Activated CD4-positive, alpha-beta T cell treated with anti-CD3 and anti-CD28 coated beads for 36 hours (primary cell): Measurements from ENCODE around the gene DOCK10. TPM values are rescaled to one million over a fixed set of nuclear protein-coding genes. Genes with fewer than 3 reads are reported as not detected.

Experiments used
- ATAC-seq: fragments of 200-7000 bp; cut with Tn5 transposase; one replicate; pipeline ENCODE4 v1.10.0; 2021; ENCODE audit warnings: mild to moderate bottlenecking, moderate library complexity
- CTCF ChIA-PET: fragments of 350-600 bp; sonication (Branson Sonifier 250); formaldehyde crosslinking; loops from one replicate; lab custom pipeline; 2021; ENCODE audit warnings: antibody characterized with exemption; lab: Charles Lee
- POLR2A ChIA-PET: fragments of 350-600 bp; sonication (Branson Sonifier 250); formaldehyde crosslinking; loops from one replicate; lab custom pipeline; 2021; ENCODE audit warnings: antibody characterized with exemption, inconsistent platforms; lab: Charles Lee
- DNase-seq: peaks from one replicate; pipeline ENCODE4 v3.0.0-alpha.2; 2020
- H3K27ac Mint-ChIP-seq: one replicate; pipeline ENCODE4 v1.8.0; 2021; ENCODE audit warnings: mixed read lengths
- H3K27me3 Mint-ChIP-seq: one replicate; pipeline ENCODE4 v1.8.0; 2021; ENCODE audit warnings: mixed read lengths
- H3K36me3 Mint-ChIP-seq: one replicate; pipeline ENCODE4 v1.8.0; 2021; ENCODE audit warnings: low read depth, mixed read lengths
- H3K4me1 Mint-ChIP-seq: one replicate; pipeline ENCODE4 v1.8.0; 2021; ENCODE audit warnings: mixed read lengths
- H3K4me3 Mint-ChIP-seq: one replicate; pipeline ENCODE4 v1.8.0; 2021; ENCODE audit warnings: mild to moderate bottlenecking, moderate library complexity, mixed read lengths
- H3K9me3 Mint-ChIP-seq: one replicate; pipeline ENCODE4 v1.8.0; 2021; ENCODE audit warnings: low read depth, mixed read lengths
- intact Hi-C, 2 experiments: fragments of 100-400 bp; cut with DNase I in 1 of 2; cut with micrococcal nuclease in 1 of 2; formaldehyde crosslinking; loops; one replicate each; pipeline versions ENCODE4 v1.14.2 to v1.15.1; 2022 to 2024; cut with DNase I, micrococcal nuclease
- total RNA-seq, 2 experiments: library from RNA; stranded (reverse); gene quantifications; one replicate each; pipeline ENCODE4 v1.2.3, GENCODE V29; 2021

DOCK10 gene
- total RNA-seq, 2 experiments from 2014 or later = 177 to 196 TPM

DNA sequence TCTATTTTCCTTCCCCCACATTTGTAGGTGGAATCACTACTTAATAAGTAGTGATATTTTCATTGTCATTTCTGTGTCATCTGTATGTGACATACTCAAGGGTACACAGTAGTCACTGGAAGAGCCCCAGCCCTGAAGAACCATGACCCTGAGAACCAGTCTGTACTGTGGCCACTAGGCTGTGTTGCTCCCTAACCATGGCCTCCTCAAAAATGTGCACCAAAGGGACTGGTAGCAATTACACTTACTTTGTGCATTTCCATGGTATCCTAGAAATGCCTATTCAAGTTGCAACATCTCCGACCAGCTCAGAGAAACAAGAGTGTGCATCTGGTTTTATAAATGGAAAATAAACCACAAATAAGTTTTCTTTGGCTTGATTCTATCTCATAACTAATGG, 155.1 kb downstream of the DOCK10 start:
- ChIA-PET CTCF (no interaction called here), POLR2A (no interaction called here)
- H3K9me3 Mint-ChIP-seq = no peaks in the 10 kb centered on the region
- DNase-seq = peak; percentile 20
- peaks cover 62% of the 10 kb centered on the region for H3K4me1 Mint-ChIP-seq
- intact Hi-C loops = loop anchor here in 1 of 2 experiments (2.0 kb wide), 1 partner anchor 116 kb away; no protein-coding TSS in a partner anchor
- H3K27ac Mint-ChIP-seq = peak overlapping the region; percentile 32
- peaks cover 78% of the 10 kb centered on the region for H3K36me3 Mint-ChIP-seq
- H3K27me3 Mint-ChIP-seq = no peaks in the 10 kb centered on the region
- no peak for ATAC-seq
- no peak overlapping the region for H3K4me3 Mint-ChIP-seq

DNA sequence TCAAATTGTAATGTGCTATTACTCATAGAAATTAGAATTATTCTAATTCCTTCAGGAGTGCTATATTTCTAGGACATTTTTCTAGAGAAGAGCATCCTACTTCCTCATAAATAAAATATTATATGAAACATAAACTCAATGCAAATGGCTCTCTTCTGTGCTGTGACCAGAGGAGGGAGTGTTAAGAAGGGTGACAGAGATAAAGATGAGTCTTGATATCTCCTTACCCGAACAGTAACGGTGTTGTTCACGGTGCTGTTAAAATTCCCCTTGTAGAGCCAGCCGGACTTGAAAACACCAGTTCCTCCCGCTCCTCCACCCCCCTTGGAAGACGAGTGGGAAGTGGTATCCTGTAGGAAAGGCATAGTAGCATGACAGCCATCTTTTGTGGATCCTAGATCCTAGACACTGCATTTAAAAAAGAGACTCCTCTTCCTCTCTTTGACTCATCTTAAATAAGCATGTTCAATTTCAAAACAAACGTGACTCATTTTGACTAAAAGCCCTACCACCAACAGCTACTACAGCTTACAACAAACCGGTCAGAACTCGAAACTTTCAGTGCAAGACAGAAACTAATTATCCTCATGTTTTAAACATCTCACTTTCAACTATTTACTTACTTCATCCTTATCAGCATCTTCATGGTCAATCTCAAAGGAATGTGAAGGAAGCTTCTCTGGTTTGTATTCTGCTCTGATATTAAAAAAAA, 156.3 kb downstream of the DOCK10 start:
- CTCF ChIA-PET = interaction anchor here (0.6 to 4.2 kb wide), 6 partner anchors 15 to 127 kb away, joined by 3 to 17 read pairs (median 4); no protein-coding TSS in a partner anchor
- DNase-seq = no peak
- peaks cover 81% of the 10 kb centered on the region for H3K36me3 Mint-ChIP-seq
- peak; percentile 81 for ATAC-seq
- peak overlapping the region; percentile 76 for H3K27ac Mint-ChIP-seq
- intact Hi-C loops = loop anchor here (1.0 to 2.0 kb wide), 5 partner anchors 39 to 156 kb away; partner anchors contain the start of gene DOCK10 (in 1 of the 2)
- POLR2A ChIA-PET = interaction anchor here (0.6 to 1.0 kb wide), 4 partner anchors 19 to 362 kb away, joined by 3 to 12 read pairs (median 3); no protein-coding TSS in a partner anchor
- no peaks in the 10 kb centered on the region for H3K27me3 Mint-ChIP-seq
- no peaks in the 10 kb centered on the region for H3K9me3 Mint-ChIP-seq
- peaks cover 65% of the 10 kb centered on the region for H3K4me1 Mint-ChIP-seq
- peak overlapping the region; percentile 24 for H3K4me3 Mint-ChIP-seq

DNA sequence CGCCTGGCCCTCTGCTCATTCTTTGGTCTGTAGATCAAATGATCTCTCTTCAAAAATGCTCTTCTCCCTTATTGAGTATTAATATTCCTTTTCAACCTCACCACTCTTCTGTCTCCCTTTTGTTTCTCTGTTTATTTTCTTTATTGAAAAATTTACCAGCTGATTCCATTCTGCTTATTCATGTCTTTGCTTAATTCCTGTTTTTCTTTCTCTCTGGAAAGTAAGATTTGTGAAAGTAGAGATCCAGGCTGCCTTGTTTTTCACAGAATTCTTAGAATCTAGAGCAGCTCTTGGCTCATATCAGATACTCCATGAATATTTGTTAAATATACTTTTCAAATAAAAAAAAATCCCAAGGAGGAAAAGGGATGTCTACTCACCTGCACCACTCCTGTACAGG, 157.0 kb downstream of the DOCK10 start:
- H3K4me3 Mint-ChIP-seq = no peak overlapping the region

DNA sequence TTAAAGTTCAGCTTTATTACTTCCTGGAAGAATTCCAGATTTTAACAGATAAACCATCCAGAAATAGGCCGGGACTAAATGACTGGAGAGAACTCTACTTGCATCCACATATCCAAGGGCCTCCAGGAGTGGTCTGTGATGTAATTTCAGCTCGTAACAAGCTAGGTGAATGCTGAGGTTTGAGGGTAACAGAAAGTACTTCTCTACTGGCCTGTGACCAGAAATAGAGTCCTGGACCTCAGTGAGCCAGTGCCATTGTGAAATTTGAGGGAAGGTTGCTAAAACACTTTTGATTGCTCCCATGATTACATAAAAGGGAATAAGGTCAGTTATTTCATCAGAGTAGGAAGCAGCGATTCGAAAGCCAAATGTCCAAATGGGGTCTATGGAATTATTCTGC, 158.1 kb downstream of the DOCK10 start:
- ChIA-PET POLR2A (interaction anchor here (0.7 kb wide), 1 partner anchor 383 kb away, joined by 3 read pairs; no protein-coding TSS in a partner anchor), CTCF (interaction anchor here (0.7 to 4.2 kb wide), 8 partner anchors 9 to 492 kb away, joined by 3 to 17 read pairs (median 5); no protein-coding TSS in a partner anchor)
- DNase-seq (no peak), ATAC-seq (no peak)
- peaks cover 58% of the 10 kb centered on the region for H3K4me1 Mint-ChIP-seq
- H3K9me3 Mint-ChIP-seq = no peaks in the 10 kb centered on the region
- H3K36me3 Mint-ChIP-seq = peaks cover 75% of the 10 kb centered on the region
- intact Hi-C loops = no loop called here
- no peak overlapping the region for H3K4me3 Mint-ChIP-seq
- peak overlapping the region; percentile 13 for H3K27ac Mint-ChIP-seq
- H3K27me3 Mint-ChIP-seq = no peaks in the 10 kb centered on the region

More for the DNA sequence above, 157.0 kb downstream of the DOCK10 start:
- Mint-ChIP-seq H3K4me1 (peaks cover 58% of the 10 kb centered on the region), H3K9me3 (no peaks in the 10 kb centered on the region), H3K36me3 (peaks cover 78% of the 10 kb centered on the region), H3K27ac (peak overlapping the region; percentile 12), H3K27me3 (no peaks in the 10 kb centered on the region)
- ATAC-seq = no peak
- intact Hi-C loops = no loop called here
- POLR2A ChIA-PET = interaction anchor here (0.6 kb wide), 1 partner anchor 99 kb away, joined by 3 read pairs; no protein-coding TSS in a partner anchor
- CTCF ChIA-PET = interaction anchor here (1.2 to 4.2 kb wide), 6 partner anchors 10 to 123 kb away, joined by 3 to 17 read pairs (median 5); no protein-coding TSS in a partner anchor
- no peak for DNase-seq

DNA sequence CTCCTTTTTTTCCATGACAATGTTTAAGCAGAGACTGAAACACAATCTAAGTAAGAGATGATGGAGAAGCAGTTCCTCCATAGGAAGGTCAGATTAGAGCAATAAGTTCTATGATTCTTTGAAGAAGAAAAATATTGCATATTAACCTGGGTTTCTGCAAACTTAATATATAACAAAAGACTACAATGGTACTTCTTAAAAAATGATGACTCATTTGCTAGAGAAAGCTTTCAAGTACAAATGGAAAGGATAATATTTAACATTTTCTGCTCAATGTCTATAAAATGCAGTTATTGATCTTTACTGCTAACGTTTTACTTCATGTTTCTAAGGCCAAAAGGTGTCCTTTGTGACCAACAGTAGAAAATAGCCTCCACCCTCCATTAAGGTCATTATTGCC, 158.6 kb downstream of the DOCK10 start:
- H3K27ac Mint-ChIP-seq = peak overlapping the region; percentile 61
- H3K4me3 Mint-ChIP-seq = no peak overlapping the region
- DNase-seq = no peak
- H3K36me3 Mint-ChIP-seq = peaks cover 76% of the 10 kb centered on the region
- H3K27me3 Mint-ChIP-seq = no peaks in the 10 kb centered on the region
- ATAC-seq = no peak
- intact Hi-C loops = no loop called here
- H3K4me1 Mint-ChIP-seq = peaks cover 58% of the 10 kb centered on the region
- H3K9me3 Mint-ChIP-seq = no peaks in the 10 kb centered on the region
- ChIA-PET POLR2A (no interaction called here), CTCF (interaction anchor here (0.7 to 4.2 kb wide), 9 partner anchors 9 to 493 kb away, joined by 3 to 17 read pairs (median 5); no protein-coding TSS in a partner anchor)

DNA sequence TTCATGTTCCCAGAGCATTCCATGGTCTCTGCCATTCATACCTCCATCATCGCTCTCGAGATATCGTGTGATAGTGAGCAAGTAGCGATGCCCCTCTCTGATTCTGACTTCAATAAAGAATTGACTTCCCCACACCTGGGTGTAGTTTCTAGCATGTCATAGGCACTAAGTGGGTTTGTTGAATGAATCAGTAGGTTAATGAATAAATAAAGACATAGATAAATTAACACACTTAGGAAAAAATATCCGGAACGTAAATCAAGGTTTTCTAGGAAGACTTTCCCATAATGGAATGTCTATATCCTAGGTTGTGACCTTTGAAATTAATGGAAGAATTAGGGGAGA, 159.1 kb downstream of the DOCK10 start:
- peak overlapping the region; percentile 61 for H3K27ac Mint-ChIP-seq
- intact Hi-C loops = no loop called here
- CTCF ChIA-PET = interaction anchor here (0.8 to 4.2 kb wide), 6 partner anchors 8 to 119 kb away, joined by 3 to 17 read pairs (median 5); no protein-coding TSS in a partner anchor

DNA sequence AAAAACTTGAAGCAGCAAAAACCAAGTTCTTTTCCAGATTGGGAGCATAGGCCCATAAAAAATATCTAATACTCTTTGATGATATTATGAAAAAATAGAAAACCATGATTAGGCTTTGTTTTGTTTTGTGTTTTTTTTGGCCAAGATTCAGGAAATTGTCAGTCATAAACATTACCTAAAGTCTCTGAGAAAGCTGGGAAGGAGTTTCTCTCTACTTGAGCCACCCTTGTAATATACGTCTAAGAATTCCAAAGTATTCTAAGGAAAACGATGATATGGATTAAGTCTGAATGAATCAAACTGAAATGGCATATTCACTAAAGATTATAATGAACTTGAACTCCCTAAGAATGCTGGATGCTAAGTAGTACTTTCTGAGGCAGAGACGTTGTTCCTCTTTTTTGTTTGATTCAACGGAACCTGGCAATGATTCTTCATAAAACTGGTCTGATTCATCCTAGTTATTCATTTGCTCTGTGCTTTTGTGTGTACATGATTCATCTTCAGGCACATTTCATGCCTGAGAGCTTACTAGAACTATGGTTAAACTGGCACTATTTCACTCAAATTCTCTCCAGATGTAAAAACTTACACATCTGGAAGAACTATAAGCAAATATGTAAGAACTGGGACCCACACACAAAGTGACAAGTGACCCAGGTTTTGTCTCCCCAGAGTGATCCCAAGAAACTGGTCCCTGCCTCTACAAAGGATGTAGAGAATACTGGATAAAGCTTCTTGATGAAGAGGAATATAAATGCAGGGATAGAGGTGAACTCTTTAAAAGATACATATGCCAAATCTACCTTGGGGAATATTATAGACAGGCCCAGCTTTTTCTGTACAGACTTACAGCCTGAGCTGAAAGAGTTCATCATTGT, 159.7 kb downstream of the DOCK10 start:
- ATAC-seq = peak; percentile 63
- no peaks in the 10 kb centered on the region for H3K9me3 Mint-ChIP-seq

More for the DNA sequence above, 159.1 kb downstream of the DOCK10 start:
- Mint-ChIP-seq H3K4me3 (no peak overlapping the region), H3K36me3 (peaks cover 78% of the 10 kb centered on the region), H3K4me1 (peaks cover 58% of the 10 kb centered on the region), H3K9me3 (no peaks in the 10 kb centered on the region), H3K27me3 (no peaks in the 10 kb centered on the region)
- DNase-seq (no peak), ATAC-seq (no peak)
- POLR2A ChIA-PET = no interaction called here

DNA sequence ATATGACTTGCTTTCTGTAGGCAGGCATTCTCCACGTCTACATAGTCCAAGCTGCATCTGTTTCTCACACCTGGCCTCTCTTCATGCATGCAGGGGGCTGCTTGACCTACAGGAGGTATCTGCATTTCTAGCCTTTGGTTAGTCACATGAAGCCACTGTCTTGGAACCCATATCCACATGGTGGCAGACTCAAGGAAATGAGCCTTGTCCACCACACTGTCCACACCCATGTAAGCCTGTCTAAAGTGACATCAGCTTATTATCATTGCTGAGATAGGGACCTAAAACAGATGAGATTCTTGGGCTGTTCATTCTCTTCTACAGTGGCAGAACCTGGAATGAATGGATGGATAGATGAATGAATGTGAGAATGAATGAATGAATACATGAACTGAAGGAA, 160.4 kb downstream of the DOCK10 start:
- intact Hi-C loops = no loop called here
- ChIA-PET POLR2A (no interaction called here), CTCF (interaction anchor here (0.6 to 1.0 kb wide), 2 partner anchors 23 to 119 kb away, joined by 3 read pairs; no protein-coding TSS in a partner anchor)
- Mint-ChIP-seq H3K4me1 (peaks cover 52% of the 10 kb centered on the region), H3K9me3 (no peaks in the 10 kb centered on the region), H3K4me3 (no peak overlapping the region), H3K36me3 (peaks cover 82% of the 10 kb centered on the region), H3K27ac (peak overlapping the region; percentile 67), H3K27me3 (no peaks in the 10 kb centered on the region)
- ATAC-seq (no peak), DNase-seq (no peak)

More for the DNA sequence above, 159.7 kb downstream of the DOCK10 start:
- Mint-ChIP-seq H3K27ac (peak overlapping the region; percentile 67), H3K4me1 (peaks cover 53% of the 10 kb centered on the region), H3K36me3 (peaks cover 78% of the 10 kb centered on the region), H3K4me3 (no peak overlapping the region), H3K27me3 (no peaks in the 10 kb centered on the region)
- no peak for DNase-seq
- intact Hi-C loops = no loop called here
- POLR2A ChIA-PET = interaction anchor here (0.7 kb wide), 1 partner anchor 45 kb away, joined by 3 read pairs; no protein-coding TSS in a partner anchor
- CTCF ChIA-PET = interaction anchor here (0.6 to 4.2 kb wide), 5 partner anchors 18 to 119 kb away, joined by 3 to 17 read pairs (median 4); no protein-coding TSS in a partner anchor

DNA sequence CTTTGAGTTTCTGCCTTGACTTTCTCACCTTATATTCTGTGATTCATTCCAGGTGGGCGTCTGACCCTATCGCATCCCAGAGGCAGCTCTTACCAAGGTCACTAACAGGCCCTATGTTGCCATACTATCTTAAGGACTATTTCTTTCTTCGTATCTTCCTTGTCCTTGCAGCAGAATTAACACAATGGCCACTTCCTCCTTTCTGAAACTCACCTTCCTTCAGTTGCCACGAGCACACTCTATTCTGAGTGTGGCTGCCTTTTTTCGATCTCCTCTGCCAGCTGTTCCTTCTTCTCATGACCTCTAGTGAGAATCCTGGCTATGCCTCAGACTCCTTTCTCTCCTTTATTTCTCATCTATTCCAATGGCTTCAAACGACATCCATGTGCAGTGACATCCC, 165.7 kb downstream of the DOCK10 start:
- ATAC-seq (no peak), DNase-seq (no peak)
- peaks cover 1% of the 10 kb centered on the region for H3K9me3 Mint-ChIP-seq
- peaks cover 14% of the 10 kb centered on the region for H3K4me1 Mint-ChIP-seq
- ChIA-PET POLR2A (no interaction called here), CTCF (interaction anchor here (0.9 kb wide), 1 partner anchor 117 kb away, joined by 4 read pairs; no protein-coding TSS in a partner anchor)
- H3K27ac Mint-ChIP-seq = peak overlapping the region; percentile 58
- no peak overlapping the region for H3K4me3 Mint-ChIP-seq
- H3K36me3 Mint-ChIP-seq = peaks cover 81% of the 10 kb centered on the region
- intact Hi-C loops = no loop called here
- H3K27me3 Mint-ChIP-seq = no peaks in the 10 kb centered on the region

DNA sequence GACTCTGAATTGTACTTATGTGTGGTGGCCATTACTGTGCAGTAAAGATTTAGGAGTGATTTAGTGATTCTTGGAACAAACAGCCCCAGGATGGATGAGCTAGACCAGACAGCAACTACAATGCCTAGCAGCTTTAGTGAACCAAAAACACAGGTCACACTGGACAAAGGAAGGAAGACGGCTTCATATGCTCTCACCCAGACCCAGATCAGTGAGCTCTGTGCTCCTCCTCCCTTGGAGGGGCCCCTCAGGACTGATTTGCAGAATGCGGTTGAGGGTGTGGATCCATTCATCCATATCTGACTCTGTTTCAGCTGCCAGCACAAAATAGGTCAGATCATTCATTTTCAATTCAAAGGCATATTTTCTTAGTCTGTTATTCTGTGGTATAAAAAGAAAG, 166.4 kb downstream of the DOCK10 start:
- Mint-ChIP-seq H3K27me3 (no peaks in the 10 kb centered on the region), H3K4me1 (peaks cover 18% of the 10 kb centered on the region), H3K36me3 (peaks cover 84% of the 10 kb centered on the region), H3K4me3 (no peak overlapping the region), H3K9me3 (peaks cover 6% of the 10 kb centered on the region), H3K27ac (peak overlapping the region; percentile 21)
- DNase-seq (no peak), ATAC-seq (no peak)
- CTCF ChIA-PET = interaction anchor here (0.9 to 1.1 kb wide), 2 partner anchors 8 to 118 kb away, joined by 4 to 5 read pairs; no protein-coding TSS in a partner anchor
- POLR2A ChIA-PET = interaction anchor here (0.7 kb wide), 1 partner anchor 35 kb away, joined by 6 read pairs; no protein-coding TSS in a partner anchor
- intact Hi-C loops = no loop called here
